OCI-LY1 (cell line): Measurements from ENCODE around the gene MCTP1.
A peak's percentile ranks its signal among the peaks of the same experiment; 100 is the strongest.

Experiments used
- H2AFZ ChIP-seq: fragments of 200-600 bp; sonication (generic), shearing (Covaris generic); 2 replicates; pipeline ENCODE4 v1.6.0; 2014; ENCODE audit warnings: antibody characterized with exemption, mild to moderate bottlenecking, low read length
- H3F3A ChIP-seq: fragments of 200-600 bp; sonication (generic), shearing (Covaris generic); 2 replicates; pipeline ENCODE4 v1.6.0; 2014; ENCODE audit warnings: mild to moderate bottlenecking, antibody characterized with exemption, low read length, moderate library complexity; ENCODE audit not compliant: insufficient read depth
- H3K27ac ChIP-seq: fragments of 200-600 bp; sonication (generic); 2 replicates; pipeline ENCODE4 v1.5.1; 2014; ENCODE audit warnings: low read length, mixed run types, mild to moderate bottlenecking, low read depth; ENCODE audit not compliant: poor library complexity, severe bottlenecking
- H3K27me3 ChIP-seq: fragments of 200-600 bp; sonication (generic); 2 replicates; pipeline ENCODE4 v1.6.0; 2014; ENCODE audit warnings: antibody characterized with exemption, mild to moderate bottlenecking, low read length, moderate library complexity; ENCODE audit not compliant: insufficient read depth
- H3K36me3 ChIP-seq: fragments of 200-600 bp; sonication (generic); 2 replicates; pipeline ENCODE4 v1.6.1; 2014; ENCODE audit warnings: mild to moderate bottlenecking, antibody characterized with exemption, low read length, moderate library complexity, mixed read lengths; ENCODE audit not compliant: insufficient read depth
- H3K4me1 ChIP-seq: fragments of 200-600 bp; sonication (generic); 2 replicates; pipeline ENCODE4 v1.5.1; 2014; ENCODE audit warnings: mild to moderate bottlenecking, low read length, moderate library complexity; ENCODE audit not compliant: insufficient read depth, severe bottlenecking
- H3K4me2 ChIP-seq: fragments of 200-600 bp; sonication (generic), shearing (Covaris generic); 2 replicates; pipeline ENCODE4 v1.6.1; 2014; ENCODE audit warnings: low read length
- H3K4me3 ChIP-seq: fragments of 200-600 bp; sonication (generic); 2 replicates; pipeline ENCODE4 v1.5.1; 2014; ENCODE audit warnings: low read length, low read depth, mild to moderate bottlenecking, mixed read lengths; ENCODE audit not compliant: poor library complexity, severe bottlenecking
- H3K79me2 ChIP-seq: fragments of 200-600 bp; shearing (Covaris generic); 2 replicates; pipeline ENCODE4 v1.6.1; 2016; ENCODE audit warnings: mixed run types, low read length, mixed read lengths; ENCODE audit not compliant: insufficient read depth
- H3K9ac ChIP-seq: fragments of 200-600 bp; sonication (generic), shearing (Covaris generic); 2 replicates; pipeline ENCODE4 v1.6.1; 2014; ENCODE audit warnings: mild to moderate bottlenecking, low read length, mixed read lengths
- H3K9me2 ChIP-seq: fragments of 200-600 bp; sonication (generic), shearing (Covaris generic); 2 replicates; pipeline ENCODE4 v1.6.1; 2014; ENCODE audit warnings: low read depth, mild to moderate bottlenecking, low read length, mixed read lengths
- H3K9me3 ChIP-seq: fragments of 200-600 bp; shearing (Covaris generic); 2 replicates; pipeline ENCODE4 v1.6.1; 2014; ENCODE audit warnings: low read length, mixed read lengths
- H4K20me1 ChIP-seq: fragments of 200-600 bp; sonication (generic), shearing (Covaris generic); 2 replicates; pipeline ENCODE4 v1.6.0; 2016; ENCODE audit warnings: mild to moderate bottlenecking, low read length; ENCODE audit not compliant: insufficient read depth
- EZH2 ChIP-seq: fragments of 200-600 bp; sonication (generic), shearing (Covaris generic); IDR thresholded peaks from 2 replicates; pipeline ENCODE4 v1.8.0; 2017; ENCODE audit warnings: borderline replicate concordance, mixed run types, mild to moderate bottlenecking, antibody characterized with exemption, low read length, moderate library complexity, mixed read lengths
- TF ChIP-seq, protein P1 (sequence below): fragments of 200-600 bp; sonication (generic), shearing (Covaris generic); IDR thresholded peaks from 2 replicates; pipeline ENCODE4 v1.5.1; 2017; ENCODE audit warnings: mild to moderate bottlenecking, antibody characterized with exemption, low read length, moderate library complexity, mixed read lengths

MCTP1 gene

DNA sequence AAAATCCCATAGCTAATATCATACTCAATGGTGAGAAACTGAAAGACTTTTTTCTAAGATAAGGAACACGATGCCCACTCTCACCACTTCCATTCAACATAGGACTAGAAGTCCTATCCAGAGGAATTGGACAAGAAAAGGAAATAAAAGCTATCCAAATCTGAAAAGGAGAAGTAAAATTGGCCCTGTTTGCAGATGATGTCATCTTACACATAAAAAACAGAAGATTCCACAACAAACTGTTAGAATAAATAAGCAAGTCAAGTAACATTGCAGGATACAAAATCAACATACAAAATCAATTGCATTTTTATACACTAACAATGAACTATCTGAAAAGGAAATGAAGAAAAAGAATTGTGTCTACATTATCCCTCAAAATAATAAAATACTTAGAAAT is 308.0 kb downstream of the MCTP1 start:
- no peak for TF ChIP-seq EZH2
- TF ChIP-seq, protein P1, sequence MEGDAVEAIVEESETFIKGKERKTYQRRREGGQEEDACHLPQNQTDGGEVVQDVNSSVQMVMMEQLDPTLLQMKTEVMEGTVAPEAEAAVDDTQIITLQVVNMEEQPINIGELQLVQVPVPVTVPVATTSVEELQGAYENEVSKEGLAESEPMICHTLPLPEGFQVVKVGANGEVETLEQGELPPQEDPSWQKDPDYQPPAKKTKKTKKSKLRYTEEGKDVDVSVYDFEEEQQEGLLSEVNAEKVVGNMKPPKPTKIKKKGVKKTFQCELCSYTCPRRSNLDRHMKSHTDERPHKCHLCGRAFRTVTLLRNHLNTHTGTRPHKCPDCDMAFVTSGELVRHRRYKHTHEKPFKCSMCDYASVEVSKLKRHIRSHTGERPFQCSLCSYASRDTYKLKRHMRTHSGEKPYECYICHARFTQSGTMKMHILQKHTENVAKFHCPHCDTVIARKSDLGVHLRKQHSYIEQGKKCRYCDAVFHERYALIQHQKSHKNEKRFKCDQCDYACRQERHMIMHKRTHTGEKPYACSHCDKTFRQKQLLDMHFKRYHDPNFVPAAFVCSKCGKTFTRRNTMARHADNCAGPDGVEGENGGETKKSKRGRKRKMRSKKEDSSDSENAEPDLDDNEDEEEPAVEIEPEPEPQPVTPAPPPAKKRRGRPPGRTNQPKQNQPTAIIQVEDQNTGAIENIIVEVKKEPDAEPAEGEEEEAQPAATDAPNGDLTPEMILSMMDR = no peak
- no peak overlapping the region for H3K4me3 ChIP-seq
- H3K9me2 ChIP-seq = no peaks in the 10 kb centered on the region
- H3K36me3 ChIP-seq = no peaks in the 10 kb centered on the region
- no peaks in the 10 kb centered on the region for H3F3A ChIP-seq
- H3K9ac ChIP-seq = no peak overlapping the region
- H3K79me2 ChIP-seq = no peaks in the 10 kb centered on the region
- no peaks in the 10 kb centered on the region for H3K9me3 ChIP-seq
- no peaks in the 10 kb centered on the region for H3K4me1 ChIP-seq
- H3K27me3 ChIP-seq = no peaks in the 10 kb centered on the region
- no peak overlapping the region for H2AFZ ChIP-seq
- no peak overlapping the region for H3K27ac ChIP-seq
- H3K4me2 ChIP-seq = no peak overlapping the region
- H4K20me1 ChIP-seq = no peaks in the 10 kb centered on the region

GRCh38 chr5:94972268-94972667 is 312.6 kb downstream of the MCTP1 start:
- H3K27ac ChIP-seq = no peak overlapping the region

DNA sequence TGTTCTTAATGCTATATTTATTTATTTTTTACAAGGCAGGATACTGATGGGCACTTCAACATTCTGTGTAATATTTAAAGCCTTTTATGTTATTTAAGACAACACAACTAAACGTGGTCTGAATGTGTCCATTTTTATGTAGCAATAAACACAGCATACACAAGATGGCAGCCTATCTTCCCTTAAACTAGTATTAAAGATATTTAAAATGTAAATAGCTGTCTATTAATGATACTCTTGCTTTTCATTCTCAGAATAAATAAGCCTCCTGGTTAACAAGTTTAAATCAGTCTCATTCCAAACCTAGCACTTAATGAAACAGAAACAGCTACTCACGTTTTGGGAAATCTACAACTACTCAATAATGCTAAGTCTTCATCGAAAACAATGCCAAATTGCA is 315.7 kb downstream of the MCTP1 start:
- no peak overlapping the region for H3K4me3 ChIP-seq
- no peaks in the 10 kb centered on the region for H3K9me3 ChIP-seq
- TF ChIP-seq, protein P1 = peak; percentile 27
- no peak for TF ChIP-seq EZH2
- no peak overlapping the region for H3K9ac ChIP-seq
- no peaks in the 10 kb centered on the region for H4K20me1 ChIP-seq
- no peaks in the 10 kb centered on the region for H3K4me1 ChIP-seq
- no peaks in the 10 kb centered on the region for H3K79me2 ChIP-seq
- no peak overlapping the region for H2AFZ ChIP-seq
- no peaks in the 10 kb centered on the region for H3K9me2 ChIP-seq
- H3K4me2 ChIP-seq = no peak overlapping the region
- H3K27me3 ChIP-seq = no peaks in the 10 kb centered on the region
- no peaks in the 10 kb centered on the region for H3K36me3 ChIP-seq
- H3K27ac ChIP-seq = no peak overlapping the region
- no peaks in the 10 kb centered on the region for H3F3A ChIP-seq

More at GRCh38 chr5:94972268-94972667, 312.6 kb downstream of the MCTP1 start:
- Histone ChIP-seq H3K4me3 (no peak overlapping the region), H3K4me2 (no peak overlapping the region), H3F3A (no peaks in the 10 kb centered on the region), H3K9me2 (no peaks in the 10 kb centered on the region), H3K36me3 (no peaks in the 10 kb centered on the region), H3K79me2 (no peaks in the 10 kb centered on the region), H4K20me1 (no peaks in the 10 kb centered on the region), H2AFZ (no peak overlapping the region), H3K27me3 (no peaks in the 10 kb centered on the region), H3K9me3 (no peaks in the 10 kb centered on the region), H3K9ac (no peak overlapping the region), H3K4me1 (no peaks in the 10 kb centered on the region)
- TF ChIP-seq, protein P1 = no peak
- no peak for TF ChIP-seq EZH2
